H1 (cell line): Measurements from ENCODE around the gene DENND2D. TPM values are rescaled to one million over a fixed set of nuclear protein-coding genes. Genes with fewer than 3 reads are reported as not detected.

Experiments used
- CTCF ChIA-PET: fragments of 300-600 bp; sonication (Branson Sonifier 250); formaldehyde crosslinking; loops from one replicate; lab custom pipeline; 2021; ENCODE audit not compliant: partially characterized antibody; lab: Charles Lee
- POLR2A ChIA-PET: fragments of 300-600 bp; sonication (Branson Sonifier 250); formaldehyde crosslinking; loops from one replicate; lab custom pipeline; 2021; ENCODE audit warnings: inconsistent platforms; ENCODE audit not compliant: partially characterized antibody; lab: Charles Lee
- DNase-seq, 2 experiments: peaks; one replicate each; pipeline versions ENCODE4 v3.0.0 to v3.0.0-alpha.2; 2010 to 2022; ENCODE audit warnings: low spot score in 2 of 2, low read depth in 1 of 2, mixed read lengths in 1 of 2
- FAIRE-seq: peaks from 2 replicates; lab custom pipeline; 2011; peaks lifted over from hg19 to GRCh38; lab: Jason Lieb, UNC
- H2AFZ ChIP-seq: 2 replicates; pipeline ENCODE4 v1.8.1; 2012; ENCODE audit warnings: low read length, inconsistent platforms
- H2AK5ac ChIP-seq: 2 replicates; pipeline ENCODE4 v1.6.1; 2013; ENCODE audit warnings: low read depth, low read length
- H2BK120ac ChIP-seq: replicated peaks from 2 replicates; pipeline ENCODE3; 2013; ENCODE audit warnings: low read depth, low read length, inconsistent platforms
- H2BK12ac ChIP-seq: 2 replicates; pipeline ENCODE4 v1.6.1; 2013; ENCODE audit warnings: low read depth, low read length
- H2BK15ac ChIP-seq: 2 replicates; pipeline ENCODE4 v1.6.1; 2013; ENCODE audit warnings: low read length
- H2BK20ac ChIP-seq: 2 replicates; pipeline ENCODE4 v1.6.1; 2013; ENCODE audit warnings: low read length
- H2BK5ac ChIP-seq: 2 replicates; pipeline ENCODE4 v1.6.1; 2013; ENCODE audit warnings: low read depth, low read length
- H3K14ac ChIP-seq: 2 replicates; pipeline ENCODE4 v1.6.1; 2013; ENCODE audit warnings: inconsistent platforms; ENCODE audit not compliant: insufficient read length
- H3K18ac ChIP-seq: 2 replicates; pipeline ENCODE4 v1.6.1; 2013; ENCODE audit warnings: low read length; ENCODE audit errors: extremely low read depth
- H3K23ac ChIP-seq: 2 replicates; pipeline ENCODE4 v1.6.1; 2013; ENCODE audit warnings: inconsistent platforms; ENCODE audit not compliant: insufficient read length
- H3K23me2 ChIP-seq: 2 replicates; pipeline ENCODE4 v1.6.1; 2013; ENCODE audit warnings: low read depth, low read length
- H3K27ac ChIP-seq: 2 replicates; pipeline ENCODE4 v1.6.1; 2011; ENCODE audit warnings: low read depth, low read length, inconsistent platforms
- H3K27me3 ChIP-seq, 4 experiments: replicated peaks in 1 of 4; 1 replicate in 1 of 4; 2 replicates in 3 of 4; pipeline versions ENCODE4 v1.6.1 to v1.8.1; 2011 to 2013; ENCODE audit warnings: low read length in 3 of 4, mild to moderate bottlenecking in 3 of 4, inconsistent platforms in 2 of 4, mixed read lengths in 2 of 4, moderate library complexity in 1 of 4; ENCODE audit not compliant: control insufficient read depth in 3 of 4, insufficient read depth in 3 of 4; ENCODE audit errors: extremely low read depth in 1 of 4
- H3K36me3 ChIP-seq, 4 experiments: 2 replicates each; pipeline versions ENCODE4 v1.6.1 to v1.8.1; 2011 to 2013; ENCODE audit warnings: mild to moderate bottlenecking in 4 of 4, low read length in 3 of 4, moderate library complexity in 2 of 4, control low read depth in 1 of 4, inconsistent platforms in 1 of 4; ENCODE audit not compliant: insufficient read depth in 4 of 4, control insufficient read depth in 2 of 4
- H3K4ac ChIP-seq: replicated peaks from 2 replicates; pipeline ENCODE3; 2013; ENCODE audit warnings: low read length, low read depth, mixed read lengths, inconsistent platforms; ENCODE audit not compliant: insufficient read length
- H3K4me1 ChIP-seq, 4 experiments: replicated peaks in 1 of 4; 1 replicate in 1 of 4; 2 replicates in 3 of 4; pipeline versions ENCODE4 v1.6.1 to v1.8.1; 2011 to 2013; ENCODE audit warnings: low read length in 3 of 4, inconsistent platforms in 2 of 4, mixed read lengths in 1 of 4; ENCODE audit not compliant: insufficient read depth in 4 of 4, control insufficient read depth in 3 of 4
- H3K4me2 ChIP-seq, 2 experiments: 2 replicates each; pipeline versions ENCODE4 v1.6.1 to v1.8.1; 2011 to 2013; ENCODE audit warnings: low read depth in 2 of 2, low read length in 2 of 2, control low read depth in 1 of 2, inconsistent platforms in 1 of 2, mild to moderate bottlenecking in 1 of 2; ENCODE audit not compliant: insufficient read depth in 1 of 2
- H3K4me3 ChIP-seq, 4 experiments: fragments of 200-600, 300-600 bp in 1 of 4; sonication (generic), shearing (Covaris generic), sonication (Bioruptor Twin) in 1 of 4; 2 replicates each; pipeline versions ENCODE4 v1.5.1 to v1.8.1; 2011 to 2016; ENCODE audit warnings: low read length in 4 of 4, low read depth in 3 of 4, control low read depth in 2 of 4, inconsistent platforms in 2 of 4, mild to moderate bottlenecking in 2 of 4, mixed read lengths in 1 of 4, moderate library complexity in 1 of 4; ENCODE audit not compliant: insufficient read depth in 2 of 4; ENCODE audit errors: extremely low read depth in 1 of 4
- H3K56ac ChIP-seq: replicated peaks from 2 replicates; pipeline ENCODE3; 2013; ENCODE audit warnings: low read depth, mild to moderate bottlenecking, mixed read lengths, low read length, inconsistent platforms; ENCODE audit not compliant: insufficient read length
- H3K79me1 ChIP-seq: 2 replicates; pipeline ENCODE4 v1.6.1; 2013; ENCODE audit warnings: low read depth, low read length, control low read depth
- H3K79me2 ChIP-seq, 2 experiments: 2 replicates each; pipeline versions ENCODE4 v1.6.1 to v1.8.1; 2012 to 2013; ENCODE audit warnings: low read length in 2 of 2, mild to moderate bottlenecking in 2 of 2, inconsistent platforms in 1 of 2; ENCODE audit not compliant: insufficient read depth in 2 of 2, control insufficient read depth in 1 of 2
- H3K9ac ChIP-seq, 4 experiments: replicated peaks in 1 of 4; 1 replicate in 1 of 4; 2 replicates in 3 of 4; pipeline versions ENCODE4 v1.6.1 to v1.8.1; 2011 to 2013; ENCODE audit warnings: low read depth in 3 of 4, low read length in 3 of 4, control low read depth in 2 of 4, mild to moderate bottlenecking in 2 of 4, moderate library complexity in 2 of 4, inconsistent platforms in 1 of 4; ENCODE audit errors: extremely low read depth in 1 of 4
- H3K9me3 ChIP-seq, 2 experiments: 2 replicates each; pipeline versions ENCODE4 v1.6.1 to v1.8.1; 2012 to 2013; ENCODE audit warnings: mild to moderate bottlenecking in 2 of 2, moderate library complexity in 2 of 2, control low read depth in 1 of 2, inconsistent platforms in 1 of 2, low read depth in 1 of 2, low read length in 1 of 2, mixed read lengths in 1 of 2; ENCODE audit not compliant: insufficient read depth in 2 of 2
- H4K20me1 ChIP-seq, 2 experiments: replicated peaks in 1 of 2; 2 replicates each; pipeline versions ENCODE3 to v1.8.1; 2011 to 2013; ENCODE audit warnings: inconsistent platforms in 2 of 2, low read length in 2 of 2, mild to moderate bottlenecking in 1 of 2; ENCODE audit not compliant: insufficient read depth in 2 of 2, control insufficient read depth in 1 of 2
- H4K5ac ChIP-seq: 2 replicates; pipeline ENCODE4 v1.6.1; 2013; ENCODE audit warnings: low read length, low read depth, mixed read lengths, inconsistent platforms; ENCODE audit not compliant: insufficient read length
- H4K8ac ChIP-seq: 2 replicates; pipeline ENCODE4 v1.8.0; 2013; ENCODE audit warnings: mild to moderate bottlenecking, moderate library complexity, low read length, inconsistent platforms; ENCODE audit not compliant: insufficient read depth; ENCODE audit errors: extremely low read depth
- H4K91ac ChIP-seq: replicated peaks from 2 replicates; pipeline ENCODE3; 2013; ENCODE audit warnings: low read length, mixed read lengths, inconsistent platforms; ENCODE audit not compliant: insufficient read length
- ASH2L ChIP-seq: fragments of 200-600, 300-600 bp; sonication (generic); IDR thresholded peaks from one replicate; pipeline ENCODE4 v1.7.1; 2017; ENCODE audit warnings: low read length
- BRCA1 ChIP-seq: IDR thresholded peaks from 2 replicates; pipeline ENCODE4 v1.6.1; 2012; ENCODE audit warnings: low read depth, low read length, improper control_type of control experiment
- CEBPB ChIP-seq: IDR thresholded peaks from 2 replicates; pipeline ENCODE4 v1.6.1; 2012; ENCODE audit warnings: low read depth, low read length
- RAD21 ChIP-seq, 2 experiments: IDR thresholded peaks in 1 of 2; conservative IDR thresholded peaks in 1 of 2; 2 replicates each; pipeline ENCODE4 v1.6.1; 2011; ENCODE audit warnings: low read depth in 2 of 2, low read length in 2 of 2, improper control_type of control experiment in 1 of 2, inconsistent platforms in 1 of 2, mild to moderate bottlenecking in 1 of 2, moderate library complexity in 1 of 2
- TBP ChIP-seq: IDR thresholded peaks from 2 replicates; pipeline ENCODE4 v1.6.1; 2011; ENCODE audit warnings: low read depth, low read length, improper control_type of control experiment
- WGBS, 2 experiments: shearing (Covaris generic) in 1 of 2; methylation state at CpG; one replicate each; pipeline versions ENCODE4 v1.1.6 to v1.1.7; 2013 to 2015; ENCODE audit warnings: low lambda C conversion rate in 2 of 2, mixed read lengths in 2 of 2, inconsistent platforms in 1 of 2, low coverage in 1 of 2, missing lambda C conversion rate in 1 of 2; ENCODE audit not compliant: insufficient replicate concordance in 2 of 2, insufficient coverage in 1 of 2, insufficient read length in 1 of 2; ENCODE audit errors: extremely low coverage in 1 of 2, missing lambda C conversion rate in 1 of 2; 5-methylcytosine and 5-hydroxymethylcytosine counted together
- polyA plus RNA-seq, 7 experiments: library from polyadenylated mRNA; depleted of rRNA in 3 of 7; stranded (reverse) in 5 of 7; unstranded in 2 of 7; fragments of >200 nt in 5 of 7; fragments of 200-250 nt in 2 of 7; gene quantifications; 1 replicate in 5 of 7; 2 replicates in 1 of 7; 4 replicates in 1 of 7; pipeline versions ENCODE4 v1.2.1 to v1.2.3, GENCODE V29; 2011 to 2013; ENCODE audit warnings: missing spikeins in 2 of 7, mixed read lengths in 2 of 7
- total RNA-seq: library from RNA; stranded (reverse); fragmentation: NEBNext Ultra II Directional; extraction: Animal tissue kit (Norgen Biotek cat#: 25700); gene quantifications from 2 replicates; pipeline ENCODE4 v1.2.1, GENCODE V29; 2021

DENND2D gene
- total and polyA plus RNA-seq, 2 of the 8 experiments (the other 6 are each of a cell fraction or from before 2014, with no cell fraction given), result 0.58 to 1.6 TPM

GRCh38 chr1:111175349-111175748 lies 25.1 kb downstream of the DENND2D start:
- no peak overlapping the region for H3K9ac ChIP-seq
- no peak overlapping the region for H3K4me3 ChIP-seq
- H2BK20ac ChIP-seq, result no peak overlapping the region
- H3K56ac ChIP-seq, result no peak overlapping the region
- no peak overlapping the region for H4K8ac ChIP-seq
- TF ChIP-seq CEBPB (peak; percentile 70), ASH2L (no peak), TBP (no peak), RAD21 (IDR thresholded peaks at IDR 0.05 in 1 of 2, conservative IDR thresholded peaks at IDR 0.05 in 1 of 2; ENCODE audit: low read depth in 2 of 2, low read length in 2 of 2) (no peak), BRCA1 (no peak)
- no peak overlapping the region for H2BK120ac ChIP-seq
- no peak overlapping the region for H3K27ac ChIP-seq
- no peaks in the 10 kb centered on the region for H3K79me1 ChIP-seq
- POLR2A ChIA-PET, result interaction anchor here (1.6 kb wide), 1 partner anchor 16 kb away, joined by 4 read pairs; no protein-coding TSS in a partner anchor
- H3K9me3 ChIP-seq, result no peaks in the 10 kb centered on the region
- H3K4me1 ChIP-seq, result no peaks in the 10 kb centered on the region
- H4K91ac ChIP-seq, result no peak overlapping the region
- no peak overlapping the region for H3K4me2 ChIP-seq
- H4K20me1 ChIP-seq, result peaks cover 0 to 2% of the 10 kb centered on the region in 2 experiments
- no peak overlapping the region for H2BK12ac ChIP-seq
- H3K36me3 ChIP-seq, result peaks cover 0 to 14% (median 0%) of the 10 kb centered on the region in 4 experiments; a peak in 1 of 8 replicates
- no peak overlapping the region for H2BK5ac ChIP-seq
- no peaks in the 10 kb centered on the region for H3K79me2 ChIP-seq
- H3K23me2 ChIP-seq, result no peaks in the 10 kb centered on the region
- no peak overlapping the region for H2AK5ac ChIP-seq
- 95% methylated on average over 3 of the region's 3 CpGs; no CpG with 5 or more reads in 1 of the 2 experiments for WGBS, 2 experiments
- H2AFZ ChIP-seq, result no peak overlapping the region
- DNase-seq, result no peak
- CTCF ChIA-PET, result interaction anchor here (0.8 kb wide), 1 partner anchor 130 kb away, joined by 4 read pairs; no protein-coding TSS in a partner anchor
- no peaks in the 10 kb centered on the region for H3K27me3 ChIP-seq
- FAIRE-seq, result no peak
- H3K18ac ChIP-seq, result no peak overlapping the region
- H3K14ac ChIP-seq, result no peak overlapping the region
- H4K5ac ChIP-seq, result no peak overlapping the region
- no peak overlapping the region for H2BK15ac ChIP-seq
- no peak overlapping the region for H3K4ac ChIP-seq
- H3K23ac ChIP-seq, result no peak overlapping the region
